Thoracic aorta (tissue), 2 donors: Measurements from ENCODE around the gene ARHGAP22. TPM values are rescaled to one million over a fixed set of nuclear protein-coding genes. Genes with fewer than 3 reads are reported as not detected.

Experiments used
- ATAC-seq: fragments of 150-250 bp; one replicate; pipeline ENCODE4 v1.8.0; 2017; ENCODE audit warnings: low read depth; ENCODE audit not compliant: insufficient number of reproducible peaks, low FRiP score
- DNase-seq: peaks from one replicate; pipeline ENCODE4 v3.0.0-alpha.2; 2020; ENCODE audit warnings: low spot score
- H3K27ac ChIP-seq, 2 donors: fragments of 200-600 bp; sonication (generic); 1 replicate in 1 of 2; 2 replicates in 1 of 2; pipeline ENCODE4 v1.5.1; 2016; ENCODE audit warnings: mild to moderate bottlenecking in 2 of 2, moderate library complexity in 2 of 2
- H3K27me3 ChIP-seq: fragments of 200-600 bp; sonication (generic); replicated peaks from 2 replicates; pipeline ENCODE4 v1.6.0; 2016; ENCODE audit warnings: mild to moderate bottlenecking; ENCODE audit not compliant: insufficient read depth
- H3K36me3 ChIP-seq: fragments of 200-600 bp; sonication (generic); one replicate; pipeline ENCODE4 v1.5.1; 2016
- H3K4me1 ChIP-seq, 2 donors: fragments of 200-600 bp; sonication (generic); 1 replicate in 1 of 2; 2 replicates in 1 of 2; pipeline versions ENCODE4 v1.5.1 to v1.6.0; 2016; ENCODE audit warnings: low read depth in 2 of 2, mild to moderate bottlenecking in 1 of 2; ENCODE audit not compliant: control insufficient read depth in 1 of 2
- H3K4me3 ChIP-seq: fragments of 200-600 bp; sonication (generic); 2 replicates; pipeline ENCODE4 v1.5.1; 2016; ENCODE audit warnings: mild to moderate bottlenecking
- H3K9me3 ChIP-seq: fragments of 200-600 bp; sonication (generic); 2 replicates; pipeline ENCODE4 v1.5.1; 2016
- total RNA-seq, 2 donors: library from RNA; depleted of rRNA; stranded (reverse); fragments of >200 nt; gene quantifications; one replicate each; pipeline versions ENCODE4 v1.1.0 to v1.2.3, GENCODE V29; 2016
- TF ChIP-seq, protein P1 (sequence below): fragments of 200-600 bp; sonication (generic); IDR thresholded peaks from one replicate; pipeline ENCODE4 v1.5.1; 2019; ENCODE audit warnings: antibody characterized with exemption

The ARHGAP22 gene
- total RNA-seq, 2 donors from 2014 or later = 15.4 to 24.8 TPM

GRCh38 chr10:48466611-48467240 lies 138.1 kb downstream of the ARHGAP22 start:
- DNase-seq (no peak), ATAC-seq (no peak)
- no peaks in the 10 kb centered on the region for H3K36me3 ChIP-seq
- H3K27me3 ChIP-seq = no peaks in the 10 kb centered on the region
- peaks cover 6 to 34% of the 10 kb centered on the region in 2 donors for H3K4me1 ChIP-seq
- H3K9me3 ChIP-seq = no peaks in the 10 kb centered on the region
- H3K27ac ChIP-seq = no peak overlapping the region
- H3K4me3 ChIP-seq = no peak overlapping the region
- TF ChIP-seq, protein P1, sequence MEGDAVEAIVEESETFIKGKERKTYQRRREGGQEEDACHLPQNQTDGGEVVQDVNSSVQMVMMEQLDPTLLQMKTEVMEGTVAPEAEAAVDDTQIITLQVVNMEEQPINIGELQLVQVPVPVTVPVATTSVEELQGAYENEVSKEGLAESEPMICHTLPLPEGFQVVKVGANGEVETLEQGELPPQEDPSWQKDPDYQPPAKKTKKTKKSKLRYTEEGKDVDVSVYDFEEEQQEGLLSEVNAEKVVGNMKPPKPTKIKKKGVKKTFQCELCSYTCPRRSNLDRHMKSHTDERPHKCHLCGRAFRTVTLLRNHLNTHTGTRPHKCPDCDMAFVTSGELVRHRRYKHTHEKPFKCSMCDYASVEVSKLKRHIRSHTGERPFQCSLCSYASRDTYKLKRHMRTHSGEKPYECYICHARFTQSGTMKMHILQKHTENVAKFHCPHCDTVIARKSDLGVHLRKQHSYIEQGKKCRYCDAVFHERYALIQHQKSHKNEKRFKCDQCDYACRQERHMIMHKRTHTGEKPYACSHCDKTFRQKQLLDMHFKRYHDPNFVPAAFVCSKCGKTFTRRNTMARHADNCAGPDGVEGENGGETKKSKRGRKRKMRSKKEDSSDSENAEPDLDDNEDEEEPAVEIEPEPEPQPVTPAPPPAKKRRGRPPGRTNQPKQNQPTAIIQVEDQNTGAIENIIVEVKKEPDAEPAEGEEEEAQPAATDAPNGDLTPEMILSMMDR = no peak

DNA sequence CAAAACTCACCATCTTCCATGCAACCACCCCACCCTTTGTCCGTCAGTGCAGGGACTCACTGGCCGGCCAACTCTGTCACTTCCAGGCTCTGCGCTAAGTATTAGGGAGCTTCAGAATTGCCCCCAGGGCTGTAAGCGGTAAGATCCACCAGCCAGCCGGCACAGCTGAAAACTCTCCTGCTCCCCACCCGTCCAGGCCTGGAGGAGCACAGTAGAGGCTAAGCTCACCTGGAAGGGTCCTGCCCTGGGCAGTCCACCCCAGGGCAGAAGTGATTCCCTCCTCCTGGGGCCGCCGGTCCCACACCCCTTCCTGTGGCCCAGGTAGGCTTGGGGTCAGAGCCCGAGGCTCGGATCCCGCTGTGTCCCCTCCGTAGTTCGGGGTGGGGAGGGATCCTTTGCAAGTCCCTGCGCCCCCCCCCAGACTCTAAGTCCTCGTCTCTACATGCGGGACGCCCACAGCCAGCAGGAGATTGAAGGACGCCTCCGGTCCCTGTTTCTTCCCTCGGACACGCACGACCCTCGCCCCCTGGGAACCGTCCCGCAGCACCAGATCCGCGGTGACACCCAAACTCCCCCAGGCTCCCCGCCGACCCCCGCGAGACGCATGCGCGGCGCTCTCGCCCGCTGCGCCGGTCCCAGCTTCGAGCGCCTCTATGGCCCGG lies 138.9 kb downstream of the ARHGAP22 start:
- ATAC-seq (no peak), DNase-seq (no peak)
- Histone ChIP-seq H3K27ac (no peak overlapping the region), H3K4me3 (peak overlapping the region; percentile 59), H3K27me3 (no peaks in the 10 kb centered on the region), H3K4me1 (peaks cover 6 to 34% of the 10 kb centered on the region in 2 donors), H3K36me3 (no peaks in the 10 kb centered on the region), H3K9me3 (no peaks in the 10 kb centered on the region)
- TF ChIP-seq, protein P1 = no peak

- Histone ChIP-seq H3K9me3 (no peaks in the 10 kb centered on the region), H3K27me3 (no peaks in the 10 kb centered on the region), H3K4me3 (peak overlapping the region; percentile 59), H3K4me1 (peaks cover 6 to 34% of the 10 kb centered on the region in 2 donors), H3K36me3 (no peaks in the 10 kb centered on the region), H3K27ac (no peak overlapping the region)
- ATAC-seq = no peak
- no peak for DNase-seq
- TF ChIP-seq, protein P1 = no peak
Observed at GRCh38 chr10:48464871-48465736, 139.8 kb downstream of the ARHGAP22 start.

- Histone ChIP-seq H3K9me3 (no peaks in the 10 kb centered on the region), H3K4me3 (no peak overlapping the region), H3K4me1 (peaks cover 6 to 34% of the 10 kb centered on the region in 2 donors), H3K27ac (no peak overlapping the region), H3K27me3 (no peaks in the 10 kb centered on the region), H3K36me3 (no peaks in the 10 kb centered on the region)
- no peak for ATAC-seq
- TF ChIP-seq, protein P1 = no peak
- DNase-seq = no peak
Observed at GRCh38 chr10:48464121-48464870, 140.6 kb downstream of the ARHGAP22 start.
